K562 (cell line): ENCODE data around the gene RYR3. TPM values are rescaled to one million over a fixed set of nuclear protein-coding genes. Genes with fewer than 3 reads are reported as not detected.

Source experiments
- ATAC-seq: fragments of 200-7000 bp; cut with Tn5 transposase; 3 replicates; pipeline ENCODE4 v1.9.1; 2020; ENCODE audit warnings: moderate library complexity
- BruUV-seq: library from RNA; stranded (reverse); fragments of 400-500 nt; replicated peaks from 2 replicates; lab custom pipeline; 2021; lab: Mats Ljungman, UMichigan
- CTCF ChIA-PET: fragments of 300-600 bp; formaldehyde crosslinking; extraction: SDS; loops from one replicate; lab custom pipeline; 2021; ENCODE audit warnings: low intra/inter-chr PET ratio; lab: Yijun Ruan, JAX
- POLR2A ChIA-PET: fragments of 300-600, 350-650 bp; sonication (Branson Sonifier 250); formaldehyde crosslinking; extraction: SDS; loops from one replicate; lab custom pipeline; 2021; ENCODE audit warnings: antibody characterized with exemption, inconsistent platforms; lab: Yijun Ruan, JAX
- DNase-seq, 4 experiments: peaks; one replicate each; pipeline versions ENCODE4 v3.0.0 to v3.0.0-alpha.2; 2011 to 2018; ENCODE audit warnings: low spot score in 3 of 4, mixed read lengths in 3 of 4; ENCODE audit errors: extremely low read depth in 1 of 4
- FAIRE-seq: peaks from 2 replicates; lab custom pipeline; 2011; peaks lifted over from hg19 to GRCh38; lab: Jason Lieb, UNC
- H2AFZ ChIP-seq: 2 replicates; pipeline ENCODE4 v1.6.0; 2011; ENCODE audit warnings: low read depth, low read length, control low read depth, inconsistent platforms
- H3K27ac ChIP-seq: fragments of 200-600 bp; 3 replicates; pipeline ENCODE4 v1.8.0; 2011; ENCODE audit warnings: low read depth, mild to moderate bottlenecking, control low read depth, inconsistent platforms, low read length, moderate library complexity, mixed read lengths; ENCODE audit errors: extremely low read depth
- H3K27me3 ChIP-seq, 2 experiments: fragments of 300-600 bp in 1 of 2; 2 replicates in 1 of 2; 3 replicates in 1 of 2; pipeline versions ENCODE4 v1.6.0 to v1.8.0; 2011; ENCODE audit warnings: inconsistent platforms in 2 of 2, low read length in 2 of 2, mild to moderate bottlenecking in 1 of 2, mixed read lengths in 1 of 2, moderate library complexity in 1 of 2; ENCODE audit not compliant: control insufficient read depth in 2 of 2, insufficient read depth in 2 of 2
- H3K36me3 ChIP-seq: fragments of 300-600 bp; 3 replicates; pipeline ENCODE4 v1.8.0; 2011; ENCODE audit warnings: mild to moderate bottlenecking, low read length, inconsistent platforms; ENCODE audit not compliant: control insufficient read depth, insufficient read depth
- H3K4me1 ChIP-seq, 2 experiments: fragments of 200-600 bp in 1 of 2; replicated peaks in 1 of 2; 2 replicates in 1 of 2; 3 replicates in 1 of 2; pipeline versions ENCODE4 v1.5.1 to v1.8.0; 2011; ENCODE audit warnings: inconsistent platforms in 2 of 2, low read length in 2 of 2, mild to moderate bottlenecking in 1 of 2, mixed read lengths in 1 of 2, moderate library complexity in 1 of 2; ENCODE audit not compliant: control insufficient read depth in 2 of 2, insufficient read depth in 2 of 2
- H3K4me2 ChIP-seq: 2 replicates; pipeline ENCODE4 v1.6.1; 2011; ENCODE audit warnings: low read length, control low read depth, inconsistent platforms, mixed read lengths; ENCODE audit not compliant: insufficient read depth
- H3K4me3 ChIP-seq: fragments of 200-600 bp; sonication (generic), shearing (Covaris generic); 2 replicates; pipeline ENCODE4 v1.5.1; 2016; ENCODE audit warnings: control low read depth, inconsistent platforms
- H3K79me2 ChIP-seq: fragments of 200-600 bp; 3 replicates; pipeline ENCODE4 v1.8.0; 2011; ENCODE audit warnings: low read length, inconsistent platforms; ENCODE audit not compliant: control insufficient read depth, insufficient read depth
- H3K9ac ChIP-seq, 2 experiments: 2 replicates each; pipeline versions ENCODE4 v1.6.0 to v1.6.1; 2011; ENCODE audit warnings: low read depth in 2 of 2, low read length in 2 of 2, control low read depth in 1 of 2, inconsistent platforms in 1 of 2, mild to moderate bottlenecking in 1 of 2, mixed read lengths in 1 of 2; ENCODE audit not compliant: insufficient read depth in 1 of 2
- H3K9me1 ChIP-seq: one replicate; pipeline ENCODE4 v1.6.0; 2011; ENCODE audit warnings: inconsistent platforms, mild to moderate bottlenecking, low read length, moderate library complexity; ENCODE audit not compliant: control insufficient read depth, insufficient read depth
- H3K9me3 ChIP-seq: replicated peaks from 2 replicates; pipeline ENCODE4 v1.5.1; 2011; ENCODE audit warnings: low read depth, low read length, inconsistent platforms; ENCODE audit not compliant: control insufficient read depth, insufficient read depth
- H4K20me1 ChIP-seq: replicated peaks from 2 replicates; pipeline ENCODE4 v1.6.1; 2011; ENCODE audit warnings: low read length, inconsistent platforms, mixed read lengths; ENCODE audit not compliant: control insufficient read depth, insufficient read depth
- EGR1 ChIP-seq: fragments of 450-650 bp; conservative IDR thresholded peaks from 2 replicates; pipeline ENCODE4 v1.6.1; 2017; ENCODE audit warnings: mild to moderate bottlenecking
- EHMT2 ChIP-seq: fragments of 450-650 bp; IDR thresholded peaks from 2 replicates; pipeline ENCODE4 v1.6.1; 2018; ENCODE audit warnings: antibody characterized with exemption
- ETV1 ChIP-seq: fragments of 450-650 bp; conservative IDR thresholded peaks from 2 replicates; pipeline ENCODE4 v1.6.1; 2016; ENCODE audit warnings: missing genetic modification characterization, control low read depth, low read depth, missing compliant biosample characterization
- FOXA3 ChIP-seq, 2 experiments: fragments of 450-650 bp in 1 of 2; sonication (generic) in 1 of 2; formaldehyde crosslinking; IDR thresholded peaks in 1 of 2; conservative IDR thresholded peaks in 1 of 2; 2 replicates each; pipeline versions ENCODE4 v1.4.0 to v1.8.0; 2020 to 2022; ENCODE audit warnings: mild to moderate bottlenecking in 2 of 2, missing genetic modification reagents in 1 of 2
- HNRNPL ChIP-seq: fragments of 200-400 bp; formaldehyde crosslinking; IDR thresholded peaks from 2 replicates; pipeline ENCODE4 v1.6.1; 2017; ENCODE audit warnings: low read depth, mild to moderate bottlenecking, low read length
- MECOM ChIP-seq: fragments of 250-450 bp; sonication (Bioruptor Pico); IDR thresholded peaks from 2 replicates; pipeline ENCODE4 v1.8.0; 2022; ENCODE audit warnings: inconsistent platforms
- MYBL2 ChIP-seq, 2 experiments: fragments of 450-650 bp in 1 of 2; sonication (generic) in 1 of 2; formaldehyde crosslinking in 1 of 2; IDR thresholded peaks; 2 replicates each; pipeline versions ENCODE4 v1.6.1 to v1.8.1; 2017 to 2022; ENCODE audit warnings: borderline replicate concordance in 1 of 2, inconsistent platforms in 1 of 2, low read depth in 1 of 2, mild to moderate bottlenecking in 1 of 2, missing genetic modification reagents in 1 of 2, moderate library complexity in 1 of 2
- RFX5 ChIP-seq: IDR thresholded peaks from 2 replicates; pipeline ENCODE4 v1.6.1; 2011; ENCODE audit warnings: low read depth, mild to moderate bottlenecking, improper control_type of control experiment, low read length
- U2AF2 ChIP-seq: fragments of 200-400 bp; formaldehyde crosslinking; optimal IDR thresholded peaks from 2 replicates; pipeline ENCODE3; 2017; ENCODE audit warnings: low read depth, mild to moderate bottlenecking, low read length
- XRCC4 ChIP-seq: IDR thresholded peaks from one replicate; pipeline ENCODE4 v1.6.1; 2011; ENCODE audit not compliant: insufficient read depth, insufficient read length; ENCODE audit errors: extremely low read depth
- ZNF77 ChIP-seq: fragments of 250-450 bp; sonication (Bioruptor Pico); IDR thresholded peaks from 2 replicates; pipeline ENCODE4 v1.5.0; 2020
- WGBS: fragments of 100-300 bp; shearing (Covaris generic); methylation state at CpG from one replicate; pipeline ENCODE4 v1.1.6; 2016; ENCODE audit warnings: low coverage, mixed read lengths; ENCODE audit not compliant: insufficient coverage; ENCODE audit errors: missing lambda C conversion rate; 5-methylcytosine and 5-hydroxymethylcytosine counted together
- in situ Hi-C: fragments of 300-500 bp; cut with MboI; formaldehyde crosslinking; loops from 4 replicates; pipeline ENCODE4 v1.15.0; 2018; ENCODE audit warnings: inconsistent platforms, mixed read lengths
- intact Hi-C: fragments of 100-400 bp; cut with micrococcal nuclease; formaldehyde crosslinking; loops from 2 replicates; pipeline ENCODE4 v1.14.2; 2022
- polyA plus RNA-seq, 8 experiments: library from polyadenylated mRNA; depleted of rRNA in 4 of 8; stranded (reverse) in 5 of 8; unstranded in 3 of 8; fragments of >200 nt; fragmentation: Nextera tagmentation in 2 of 8; fragmentation: Illumina TruSeq in 1 of 8; extraction: Ambion mirVana in 2 of 8; extraction: Trizol in 1 of 8; gene quantifications; 2 replicates each; pipeline versions ENCODE4 v1.2.1 to v1.2.3, GENCODE V29; 2011 to 2014; ENCODE audit warnings: inconsistent platforms in 1 of 8, missing spikeins in 1 of 8
- total RNA-seq, 7 experiments: library from RNA; depleted of rRNA in 6 of 7; stranded (reverse); fragments of >200 nt in 6 of 7; fragmentation: Illumina TruSeq in 2 of 7; extraction: Trizol in 2 of 7; gene quantifications; 2 replicates each; pipeline versions ENCODE4 v1.2.1 to v1.2.3, GENCODE V29; 2011 to 2021; ENCODE audit warnings: low replicate concordance in 1 of 7
- TF ChIP-seq, protein P1 (sequence below): IDR thresholded peaks from 2 replicates; pipeline ENCODE4 v1.6.1; 2016; ENCODE audit warnings: missing genetic modification characterization, missing compliant biosample characterization
- TF ChIP-seq, protein P2 (sequence below), 2 experiments: fragments of 450-650 bp in 1 of 2; sonication (generic) in 1 of 2; formaldehyde crosslinking in 1 of 2; IDR thresholded peaks; 2 replicates each; pipeline versions ENCODE4 v1.7.1 to v1.9.0; 2016 to 2022; ENCODE audit warnings: inconsistent platforms in 1 of 2, mild to moderate bottlenecking in 1 of 2, missing genetic modification reagents in 1 of 2

RYR3 gene
- total and polyA plus RNA-seq, 9 of the 15 experiments (the other 6 are each of a cell fraction or from before 2014, with no cell fraction given) = 0.04 TPM; not detected in 8

DNA sequence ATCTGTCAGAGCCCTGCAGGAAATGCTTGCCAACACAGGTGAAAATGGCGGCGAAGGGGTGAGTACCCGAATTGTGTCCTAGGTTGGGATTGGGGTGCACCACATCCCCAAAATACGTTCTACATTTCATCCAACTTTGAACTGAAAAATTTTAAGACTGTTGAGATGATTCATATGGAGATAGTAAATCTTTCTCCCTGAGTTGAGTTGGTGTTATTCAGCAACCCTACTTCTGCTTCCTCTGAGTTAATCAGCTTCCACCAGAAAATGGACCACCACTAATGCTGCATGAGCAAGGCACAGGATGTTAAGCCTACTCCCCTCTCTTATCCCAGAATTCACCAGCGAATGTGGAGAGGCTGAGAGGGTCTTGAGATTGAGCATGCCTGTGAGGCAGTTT lies 192.9 kb downstream of the RYR3 start:
- POLR2A ChIA-PET = no interaction called here
- BruUV-seq = no TSS peak
- CTCF ChIA-PET = no interaction called here
- no peaks in the 10 kb centered on the region for H4K20me1 ChIP-seq
- no peak overlapping the region for H3K4me3 ChIP-seq
- H3K4me2 ChIP-seq = no peak overlapping the region
- ATAC-seq (no peak), DNase-seq (no peak), FAIRE-seq (no peak)
- no peaks in the 10 kb centered on the region; a peak in 1 of 5 replicates for H3K27me3 ChIP-seq
- in situ Hi-C loops = no loop called here
- no peaks in the 10 kb centered on the region for H3K36me3 ChIP-seq
- no peak overlapping the region for H2AFZ ChIP-seq
- H3K4me1 ChIP-seq = no peaks in the 10 kb centered on the region
- no peak overlapping the region for H3K27ac ChIP-seq
- no peaks in the 10 kb centered on the region for H3K9me3 ChIP-seq
- intact Hi-C loops = no loop called here
- WGBS = 0% methylated on average over 5 of the region's 5 CpGs
- no peaks in the 10 kb centered on the region for H3K79me2 ChIP-seq
- no peak overlapping the region for H3K9ac ChIP-seq
- H3K9me1 ChIP-seq = no peaks in the 10 kb centered on the region
- TF ChIP-seq FOXA3 (CRISPR knock-in tag; conservative IDR thresholded peaks at IDR 0.05 in 1 of 2, IDR thresholded peaks at IDR 0.05 in 1 of 2) (no peak), EGR1 (no peak), ZNF77 (CRISPR knock-in tag) (no peak), XRCC4 (no peak), RFX5 (no peak), MECOM (no peak), U2AF2 (no peak), HNRNPL (no peak), MYBL2 (IDR thresholded peaks at IDR 0.05; ENCODE audit: low read depth) (no peak), MYBL2 (CRISPR knock-in tag; IDR thresholded peaks at IDR 0.05; ENCODE audit: borderline replicate concordance) (no peak), ETV1 (tag) (no peak), EHMT2 (no peak)
- TF ChIP-seq, protein P1, sequence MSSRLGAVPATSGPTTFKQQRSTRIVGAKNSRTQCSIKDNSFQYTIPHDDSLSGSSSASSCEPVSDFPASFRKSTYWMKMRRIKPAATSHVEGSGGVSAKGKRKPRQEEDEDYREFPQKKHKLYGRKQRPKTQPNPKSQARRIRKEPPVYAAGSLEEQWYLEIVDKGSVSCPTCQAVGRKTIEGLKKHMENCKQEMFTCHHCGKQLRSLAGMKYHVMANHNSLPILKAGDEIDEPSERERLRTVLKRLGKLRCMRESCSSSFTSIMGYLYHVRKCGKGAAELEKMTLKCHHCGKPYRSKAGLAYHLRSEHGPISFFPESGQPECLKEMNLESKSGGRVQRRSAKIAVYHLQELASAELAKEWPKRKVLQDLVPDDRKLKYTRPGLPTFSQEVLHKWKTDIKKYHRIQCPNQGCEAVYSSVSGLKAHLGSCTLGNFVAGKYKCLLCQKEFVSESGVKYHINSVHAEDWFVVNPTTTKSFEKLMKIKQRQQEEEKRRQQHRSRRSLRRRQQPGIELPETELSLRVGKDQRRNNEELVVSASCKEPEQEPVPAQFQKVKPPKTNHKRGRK = no peak
- TF ChIP-seq, protein P2, sequence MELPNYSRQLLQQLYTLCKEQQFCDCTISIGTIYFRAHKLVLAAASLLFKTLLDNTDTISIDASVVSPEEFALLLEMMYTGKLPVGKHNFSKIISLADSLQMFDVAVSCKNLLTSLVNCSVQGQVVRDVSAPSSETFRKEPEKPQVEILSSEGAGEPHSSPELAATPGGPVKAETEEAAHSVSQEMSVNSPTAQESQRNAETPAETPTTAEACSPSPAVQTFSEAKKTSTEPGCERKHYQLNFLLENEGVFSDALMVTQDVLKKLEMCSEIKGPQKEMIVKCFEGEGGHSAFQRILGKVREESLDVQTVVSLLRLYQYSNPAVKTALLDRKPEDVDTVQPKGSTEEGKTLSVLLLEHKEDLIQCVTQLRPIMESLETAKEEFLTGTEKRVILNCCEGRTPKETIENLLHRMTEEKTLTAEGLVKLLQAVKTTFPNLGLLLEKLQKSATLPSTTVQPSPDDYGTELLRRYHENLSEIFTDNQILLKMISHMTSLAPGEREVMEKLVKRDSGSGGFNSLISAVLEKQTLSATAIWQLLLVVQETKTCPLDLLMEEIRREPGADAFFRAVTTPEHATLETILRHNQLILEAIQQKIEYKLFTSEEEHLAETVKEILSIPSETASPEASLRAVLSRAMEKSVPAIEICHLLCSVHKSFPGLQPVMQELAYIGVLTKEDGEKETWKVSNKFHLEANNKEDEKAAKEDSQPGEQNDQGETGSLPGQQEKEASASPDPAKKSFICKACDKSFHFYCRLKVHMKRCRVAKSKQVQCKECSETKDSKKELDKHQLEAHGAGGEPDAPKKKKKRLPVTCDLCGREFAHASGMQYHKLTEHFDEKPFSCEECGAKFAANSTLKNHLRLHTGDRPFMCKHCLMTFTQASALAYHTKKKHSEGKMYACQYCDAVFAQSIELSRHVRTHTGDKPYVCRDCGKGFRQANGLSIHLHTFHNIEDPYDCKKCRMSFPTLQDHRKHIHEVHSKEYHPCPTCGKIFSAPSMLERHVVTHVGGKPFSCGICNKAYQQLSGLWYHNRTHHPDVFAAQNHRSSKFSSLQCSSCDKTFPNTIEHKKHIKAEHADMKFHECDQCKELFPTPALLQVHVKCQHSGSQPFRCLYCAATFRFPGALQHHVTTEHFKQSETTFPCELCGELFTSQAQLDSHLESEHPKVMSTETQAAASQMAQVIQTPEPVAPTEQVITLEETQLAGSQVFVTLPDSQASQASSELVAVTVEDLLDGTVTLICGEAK (IDR thresholded peaks at IDR 0.05) = no peak
- TF ChIP-seq, protein P2 (CRISPR knock-in tag; IDR thresholded peaks at IDR 0.05) = no peak
